ENCODE data around the gene TEAD4. TPM values are rescaled to one million over a fixed set of nuclear protein-coding genes. Genes with fewer than 3 reads are reported as not detected.

TEAD4 gene
- total RNA-seq, 1 donor = 14.6 TPM

GRCh38 chr12:3078086-3078820 lies 119.1 kb downstream of the TEAD4 start:
- no peak for TF ChIP-seq CTCF (IDR thresholded peaks at IDR 0.05; ENCODE audit: insufficient read depth, low read length)
- peak overlapping the region; percentile 71 for H3K4me3 ChIP-seq (ENCODE audit: low read depth, low read length)
- no peak for DNase-seq (ENCODE audit: low read depth)

DNA sequence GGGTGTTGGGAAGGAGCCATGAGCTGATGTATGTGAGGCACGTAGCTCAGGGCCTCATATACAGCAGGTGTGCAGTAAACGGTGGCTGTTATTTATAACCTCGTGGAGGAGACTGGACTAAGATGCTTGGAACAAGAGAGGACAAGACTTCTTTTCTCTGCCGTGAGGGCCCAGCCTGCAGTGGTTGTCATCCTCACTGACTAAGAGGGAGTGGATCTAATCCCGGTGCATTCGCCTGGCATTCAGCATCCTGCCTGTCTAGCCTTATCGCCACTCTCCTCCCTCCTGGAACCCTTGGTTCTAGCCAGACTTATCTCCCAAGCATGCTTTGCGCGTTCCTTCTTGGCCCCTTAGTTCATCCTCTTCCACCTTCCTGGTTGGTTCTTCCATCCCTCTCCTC lies 121.9 kb downstream of the TEAD4 start:
- DNase-seq (ENCODE audit: low read depth) = no peak
- no peak for TF ChIP-seq CTCF (IDR thresholded peaks at IDR 0.05; ENCODE audit: insufficient read depth, low read length)
- no peak overlapping the region for H3K4me3 ChIP-seq (ENCODE audit: low read depth, low read length)

- TF ChIP-seq CTCF (IDR thresholded peaks at IDR 0.05; ENCODE audit: insufficient read depth, low read length) = no peak
- no peak for DNase-seq (ENCODE audit: low read depth)
- no peak overlapping the region for H3K4me3 ChIP-seq (ENCODE audit: low read depth, low read length)
Observed at GRCh38 chr12:3081886-3082285, 122.7 kb downstream of the TEAD4 start.

DNA sequence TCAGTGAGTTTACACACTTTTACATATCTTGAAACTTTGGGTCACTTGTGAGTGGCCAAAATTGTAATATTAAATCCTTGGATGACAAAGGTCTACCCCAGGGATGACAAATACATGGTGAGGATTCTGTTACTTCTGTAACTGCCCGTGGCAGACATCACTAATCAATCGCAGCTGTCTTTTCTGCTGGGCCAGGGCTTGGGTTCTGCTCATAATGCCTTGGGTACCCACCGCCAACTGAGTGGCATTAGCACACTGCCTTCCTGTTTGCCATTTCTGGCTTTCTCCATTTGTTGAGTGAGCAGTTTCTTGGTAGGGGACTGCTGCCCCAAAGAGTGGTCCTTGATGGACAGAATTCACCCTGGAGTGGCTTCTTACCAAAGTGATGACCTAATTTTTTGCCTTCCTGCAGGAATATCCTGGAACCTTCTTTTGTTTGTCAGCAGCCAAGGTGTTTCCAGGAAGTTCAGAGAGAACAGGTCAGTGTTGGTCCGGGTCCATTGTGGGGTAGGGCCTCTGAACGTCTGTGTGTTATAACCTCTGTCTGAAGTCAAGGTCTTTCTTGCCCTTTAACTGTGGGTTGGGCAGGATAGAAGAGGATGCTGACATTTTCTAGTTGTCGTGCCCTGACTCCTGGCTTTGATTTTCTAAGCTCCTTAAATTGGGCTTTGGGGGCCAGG lies 124.2 kb downstream of the TEAD4 start:
- H3K4me3 ChIP-seq (ENCODE audit: low read depth, low read length) = no peak overlapping the region
- no peak for TF ChIP-seq CTCF (IDR thresholded peaks at IDR 0.05; ENCODE audit: insufficient read depth, low read length)
- no peak for DNase-seq (ENCODE audit: low read depth)

GRCh38 chr12:3083921-3084347 lies 124.7 kb downstream of the TEAD4 start:
- no peak for DNase-seq (ENCODE audit: low read depth)
- H3K4me3 ChIP-seq (ENCODE audit: low read depth, low read length) = no peak overlapping the region
- no peak for TF ChIP-seq CTCF (IDR thresholded peaks at IDR 0.05; ENCODE audit: insufficient read depth, low read length)

DNA sequence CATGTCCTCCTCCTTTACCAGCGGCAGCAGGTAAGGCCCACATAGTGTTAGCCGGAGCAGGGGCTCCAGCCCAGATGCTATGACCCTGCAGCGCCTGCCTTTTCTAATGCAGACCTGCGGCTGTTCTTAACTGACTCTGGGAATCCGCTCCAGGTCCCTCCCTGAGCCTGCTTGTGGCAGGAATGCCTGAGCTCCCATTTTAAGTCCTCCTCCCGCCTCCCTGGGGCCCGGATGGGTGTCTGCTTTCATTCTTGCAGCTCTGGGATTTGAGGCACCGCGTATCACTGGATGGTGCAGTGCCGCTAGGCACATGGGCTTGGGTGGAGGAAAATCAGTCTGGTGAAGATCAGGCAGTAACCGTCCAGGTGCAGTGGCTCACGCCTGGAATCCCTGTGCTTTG lies 125.5 kb downstream of the TEAD4 start:
- no peak for TF ChIP-seq CTCF (IDR thresholded peaks at IDR 0.05; ENCODE audit: insufficient read depth, low read length)
- H3K4me3 ChIP-seq (ENCODE audit: low read depth, low read length) = no peak overlapping the region
- DNase-seq (ENCODE audit: low read depth) = no peak

All from fibroblast of the aortic adventitia (primary cell).